Hepatocyte (in vitro differentiated cells): ENCODE measurements around the gene OR8B12.

Experiments
- CTCF ChIP-seq: fragments of 200-600 bp; sonication (generic); IDR thresholded peaks from 2 replicates; pipeline ENCODE4 v1.5.1; 2016; ENCODE audit warnings: antibody characterized with exemption, mild to moderate bottlenecking; ENCODE audit not compliant: poor library complexity
- EZH2phosphoT487 ChIP-seq: fragments of 200-600 bp; sonication (generic); IDR thresholded peaks from one replicate; pipeline ENCODE4 v1.6.1; 2018; ENCODE audit warnings: antibody characterized with exemption, mild to moderate bottlenecking, low read depth, moderate library complexity; ENCODE audit not compliant: unreplicated experiment, severe bottlenecking

GRCh38 chr11:124551987-124552386 is 8.5 kb upstream of the OR8B12 start:
- TF ChIP-seq EZH2phosphoT487 (no peak), CTCF (no peak)
